KMS-11 (cell line): ENCODE data around the gene VAMP8.

Experiments
- H2AFZ ChIP-seq: fragments of 200-600 bp; sonication (generic); 2 replicates; pipeline ENCODE4 v1.6.1; 2016; ENCODE audit warnings: antibody characterized with exemption, mixed run types, low read depth
- H3K27ac ChIP-seq: fragments of 200-600 bp; sonication (generic); 2 replicates; pipeline ENCODE4 v1.6.1; 2016; ENCODE audit warnings: mild to moderate bottlenecking, mixed run types
- H3K27me3 ChIP-seq: fragments of 200-600 bp; sonication (generic); 2 replicates; pipeline ENCODE4 v1.6.1; 2017; ENCODE audit warnings: mild to moderate bottlenecking, low read depth, mixed run types, moderate library complexity; ENCODE audit not compliant: insufficient read depth
- H3K36me3 ChIP-seq: fragments of 200-600 bp; sonication (generic); 2 replicates; pipeline ENCODE4 v1.6.1; 2017; ENCODE audit warnings: mild to moderate bottlenecking, mixed run types; ENCODE audit not compliant: insufficient read depth
- H3K4me1 ChIP-seq: fragments of 200-600 bp; sonication (generic); 2 replicates; pipeline ENCODE4 v1.6.1; 2016; ENCODE audit warnings: mild to moderate bottlenecking, low read depth, mixed run types; ENCODE audit not compliant: poor library complexity, severe bottlenecking
- H3K4me2 ChIP-seq: fragments of 200-600 bp; sonication (generic); 2 replicates; pipeline ENCODE4 v1.7.0; 2016; ENCODE audit warnings: mild to moderate bottlenecking, mixed run types
- H3K4me3 ChIP-seq: fragments of 200-600 bp; sonication (generic); IDR thresholded peaks from 2 replicates; pipeline ENCODE4 v1.6.1; 2017; ENCODE audit warnings: low read depth, low read length, mixed read lengths; ENCODE audit not compliant: insufficient read depth
- H3K79me2 ChIP-seq: fragments of 200-600 bp; sonication (generic); 2 replicates; pipeline ENCODE4 v1.6.1; 2016; ENCODE audit warnings: low read depth, mixed run types; ENCODE audit not compliant: insufficient read depth
- H3K9ac ChIP-seq: fragments of 200-600 bp; sonication (generic); 2 replicates; pipeline ENCODE4 v1.6.1; 2016; ENCODE audit warnings: mild to moderate bottlenecking, mixed run types
- H4K20me1 ChIP-seq: fragments of 200-600 bp; sonication (generic); 2 replicates; pipeline ENCODE4 v1.6.1; 2016; ENCODE audit warnings: mild to moderate bottlenecking, mixed run types; ENCODE audit not compliant: insufficient read depth
- TF ChIP-seq, protein P1 (sequence below): fragments of 200-600 bp; sonication (generic); conservative IDR thresholded peaks from 2 replicates; pipeline ENCODE4 v1.6.1; 2017; ENCODE audit warnings: low read depth, mild to moderate bottlenecking, antibody characterized with exemption, low read length, moderate library complexity, mixed read lengths

Gene VAMP8

DNA sequence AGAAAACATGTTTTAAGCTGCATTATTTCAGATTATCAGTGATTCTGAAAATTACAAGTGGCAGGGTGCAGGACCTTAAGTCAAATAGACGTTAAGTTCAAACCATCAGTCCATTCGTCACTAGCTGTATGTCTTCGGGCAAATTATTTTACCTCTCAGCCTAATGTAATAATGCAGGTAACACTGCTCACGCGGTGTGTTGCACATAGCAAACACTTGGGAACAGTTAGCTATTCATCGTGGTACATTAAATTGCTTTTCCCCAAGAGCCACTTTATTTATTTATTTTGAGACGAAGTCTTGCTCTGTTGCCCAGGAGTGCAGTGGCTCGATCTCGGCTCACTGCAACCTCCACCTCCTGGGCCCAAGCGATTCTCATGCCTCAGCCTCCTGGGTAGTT, 28.3 kb upstream of the VAMP8 start:
- no peak overlapping the region for H3K4me3 ChIP-seq
- H3K27me3 ChIP-seq: no peaks in the 10 kb centered on the region
- peaks cover 10% of the 10 kb centered on the region; the same call in 1 of the 2 replicates for H4K20me1 ChIP-seq
- H3K36me3 ChIP-seq: no peaks in the 10 kb centered on the region; the same call in 1 of the 2 replicates
- no peaks in the 10 kb centered on the region for H3K4me1 ChIP-seq
- no peak overlapping the region for H2AFZ ChIP-seq
- H3K9ac ChIP-seq: no peak overlapping the region
- H3K27ac ChIP-seq: 0 out of 2 replicates have a peak overlapping the region, but pooled peaks have one; percentile 2
- TF ChIP-seq, protein P1, sequence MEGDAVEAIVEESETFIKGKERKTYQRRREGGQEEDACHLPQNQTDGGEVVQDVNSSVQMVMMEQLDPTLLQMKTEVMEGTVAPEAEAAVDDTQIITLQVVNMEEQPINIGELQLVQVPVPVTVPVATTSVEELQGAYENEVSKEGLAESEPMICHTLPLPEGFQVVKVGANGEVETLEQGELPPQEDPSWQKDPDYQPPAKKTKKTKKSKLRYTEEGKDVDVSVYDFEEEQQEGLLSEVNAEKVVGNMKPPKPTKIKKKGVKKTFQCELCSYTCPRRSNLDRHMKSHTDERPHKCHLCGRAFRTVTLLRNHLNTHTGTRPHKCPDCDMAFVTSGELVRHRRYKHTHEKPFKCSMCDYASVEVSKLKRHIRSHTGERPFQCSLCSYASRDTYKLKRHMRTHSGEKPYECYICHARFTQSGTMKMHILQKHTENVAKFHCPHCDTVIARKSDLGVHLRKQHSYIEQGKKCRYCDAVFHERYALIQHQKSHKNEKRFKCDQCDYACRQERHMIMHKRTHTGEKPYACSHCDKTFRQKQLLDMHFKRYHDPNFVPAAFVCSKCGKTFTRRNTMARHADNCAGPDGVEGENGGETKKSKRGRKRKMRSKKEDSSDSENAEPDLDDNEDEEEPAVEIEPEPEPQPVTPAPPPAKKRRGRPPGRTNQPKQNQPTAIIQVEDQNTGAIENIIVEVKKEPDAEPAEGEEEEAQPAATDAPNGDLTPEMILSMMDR: no peak
- no peak overlapping the region for H3K4me2 ChIP-seq
- no peaks in the 10 kb centered on the region for H3K79me2 ChIP-seq

DNA sequence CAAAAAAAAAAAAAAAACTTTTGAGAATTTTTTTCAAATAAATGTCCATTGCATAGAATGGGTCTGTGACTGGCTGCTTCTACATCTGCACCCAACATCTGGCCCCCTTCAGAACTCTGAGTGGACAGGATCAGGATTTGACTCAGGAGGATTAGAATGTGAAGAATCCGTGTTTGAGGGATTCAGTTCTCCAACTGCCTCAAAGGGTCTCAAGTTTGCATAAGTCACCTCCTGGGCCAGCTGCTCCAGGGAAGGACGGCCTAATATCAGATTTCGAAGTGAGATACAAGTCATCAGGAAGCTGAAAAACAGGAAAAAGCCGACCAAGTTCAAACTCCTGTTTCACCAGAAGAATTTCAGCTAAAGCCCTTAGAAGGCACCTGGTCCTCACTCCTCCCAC, 27.6 kb upstream of the VAMP8 start:
- Histone ChIP-seq H3K27me3 (no peaks in the 10 kb centered on the region), H4K20me1 (peaks cover 10% of the 10 kb centered on the region; the same call in 1 of the 2 replicates), H3K4me2 (no peak overlapping the region), H3K79me2 (no peaks in the 10 kb centered on the region), H3K9ac (no peak overlapping the region), H2AFZ (no peak overlapping the region), H3K4me1 (no peaks in the 10 kb centered on the region), H3K36me3 (no peaks in the 10 kb centered on the region; the same call in 1 of the 2 replicates), H3K27ac (no peak overlapping the region), H3K4me3 (no peak overlapping the region)
- TF ChIP-seq, protein P1: no peak

- Histone ChIP-seq H3K4me1 (no peaks in the 10 kb centered on the region), H3K9ac (no peak overlapping the region)
Measured at GRCh38 chr2:85550486-85550885, 26.9 kb upstream of the VAMP8 start.

GRCh38 chr2:85551698-85552678, 25.4 kb upstream of the VAMP8 start:
- Histone ChIP-seq H3K27me3 (no peaks in the 10 kb centered on the region), H2AFZ (no peak overlapping the region), H3K36me3 (no peaks in the 10 kb centered on the region; the same call in 1 of the 2 replicates), H3K4me1 (no peaks in the 10 kb centered on the region), H3K79me2 (no peaks in the 10 kb centered on the region), H3K4me3 (no peak overlapping the region), H3K27ac (no peak overlapping the region), H3K4me2 (no peak overlapping the region), H4K20me1 (no peaks in the 10 kb centered on the region; the same call in 1 of the 2 replicates), H3K9ac (no peak overlapping the region)
- TF ChIP-seq, protein P1: peak; percentile 97

More at GRCh38 chr2:85550486-85550885, 26.9 kb upstream of the VAMP8 start:
- Histone ChIP-seq H3K27ac (no peak overlapping the region), H3K4me2 (no peak overlapping the region), H3K27me3 (no peaks in the 10 kb centered on the region), H4K20me1 (peaks cover 6% of the 10 kb centered on the region; the same call in 1 of the 2 replicates), H3K36me3 (no peaks in the 10 kb centered on the region; the same call in 1 of the 2 replicates), H3K4me3 (no peak overlapping the region), H3K79me2 (no peaks in the 10 kb centered on the region), H2AFZ (no peak overlapping the region)
- TF ChIP-seq, protein P1: no peak
